Heart right ventricle (tissue), 16 donors: ENCODE data around the gene GPAT3. TPM values are rescaled to one million over a fixed set of nuclear protein-coding genes. Genes with fewer than 3 reads are reported as not detected.

Experiments
- ATAC-seq, 8 donors: fragments of 200-7000 bp; cut with Tn5 transposase; one replicate each; pipeline ENCODE4 v1.9.1; 2020; ENCODE audit warnings: mild to moderate bottlenecking in 8 of 8, moderate library complexity in 8 of 8, moderate number of reproducible peaks in 1 of 8
- DNase-seq, 2 donors: peaks; one replicate each; pipeline ENCODE4 v3.0.0-alpha.2; 2020
- H3K27ac ChIP-seq, 10 donors: fragments of 200-600 bp; sonication (generic) in 2 of 10; one replicate each; pipeline versions ENCODE4 v1.5.0 to v1.8.0; 2020 to 2022; ENCODE audit warnings: mild to moderate bottlenecking in 3 of 10
- H3K27me3 ChIP-seq, 7 donors: fragments of 200-600 bp; one replicate each; pipeline ENCODE4 v1.8.0; 2021 to 2022; ENCODE audit warnings: mild to moderate bottlenecking in 2 of 7
- H3K36me3 ChIP-seq, 9 donors: fragments of 200-600 bp; sonication (generic) in 1 of 9; one replicate each; pipeline versions ENCODE4 v1.5.0 to v1.8.0; 2020 to 2022; ENCODE audit warnings: mild to moderate bottlenecking in 2 of 9
- H3K4me1 ChIP-seq, 9 donors: fragments of 200-600 bp; sonication (generic) in 1 of 9; one replicate each; pipeline versions ENCODE4 v1.5.0 to v1.8.0; 2020 to 2022; ENCODE audit warnings: mild to moderate bottlenecking in 4 of 9
- H3K4me3 ChIP-seq, 10 donors: fragments of 200-600 bp; sonication (generic) in 2 of 10; one replicate each; pipeline versions ENCODE4 v1.5.0 to v1.8.0; 2020 to 2022; ENCODE audit warnings: mild to moderate bottlenecking in 7 of 10, moderate library complexity in 2 of 10
- H3K9me3 ChIP-seq, 11 donors: fragments of 200-600 bp in 10 of 11; sonication (generic) in 2 of 11; one replicate each; pipeline versions ENCODE4 v1.5.0 to v1.8.0; 2013 to 2022; ENCODE audit warnings: mild to moderate bottlenecking in 2 of 11, control low read depth in 1 of 11, moderate library complexity in 1 of 11
- CTCF ChIP-seq, 9 donors: fragments of 200-600 bp; sonication (generic) in 2 of 9; IDR thresholded peaks; one replicate each; pipeline versions ENCODE4 v1.5.0 to v1.8.0; 2021 to 2022; ENCODE audit warnings: antibody characterized with exemption in 9 of 9, mild to moderate bottlenecking in 5 of 9, moderate library complexity in 1 of 9
- WGBS, 2 donors: extraction: QIAGEN DNeasy Blood & Tissue Kit; methylation state at CpG; one replicate each; pipeline ENCODE4 v1.1.7; 2013; ENCODE audit warnings: inconsistent platforms in 1 of 2; 5-methylcytosine and 5-hydroxymethylcytosine counted together
- intact Hi-C, 10 donors: fragments of 100-400 bp; cut with DNase I; formaldehyde crosslinking; loops; one replicate each; pipeline versions ENCODE4 v1.11.1 to v1.14.2; 2022
- polyA plus RNA-seq, 2 donors: library from polyadenylated mRNA; stranded (reverse); fragments of 200-250 nt; gene quantifications; one replicate each; pipeline ENCODE4 v1.2.3, GENCODE V29; 2013
- total RNA-seq, 10 donors: library from RNA; stranded (reverse); fragmentation: NEBNext Ultra II Directional in 3 of 10; extraction: Animal tissue kit (Norgen Biotek cat#: 25700) in 3 of 10; gene quantifications; one replicate each; pipeline versions ENCODE4 v1.2.1 to v1.2.4, GENCODE V29; 2021 to 2023
- donor health status: Arrhythmogenic right ventricular cardiomyopathy.
- donor health status: ischemic (EF 13 %, LVEDD 7.1; RV severe dilation, severe dysfunction).
- donor health status: healthy with polysubstance abuse.
- donor health status: DM: no; HTN: yes; CAD: no.
- donor health status: DM: no; HTN: no; CAD: no.
- donor health status: ischemic (EF 25% LVEDD 6.9; RV normal size, moderate dysfunction).
- donor health status: ischemic (EF 25% LVEDD 5.7; RV mildly dilated, moderate dysfunction).
- donor health status: healthy.
- donor health status: DM: yes; HTN: yes; CAD: no.
- donor health status: Ischemic cardiomyopathy.
- donor health status: ischemic (EF 35%, LVEDD 5.7; RV mildly dilated, moderate dysfunction).
- donor health status: nonischemic (EF 11% LVEDD 7.7; RV severe dilation, severe dysfunction).
- donor health status: DM: yes; HTN: yes; CAD: no.
- donor health status: PGD.
- donor health status: ischemic (EF 29% LVEDD 5.4; RV normal size, mild dysfunction).
- donor health status: nonischemic (EF 23%, LVEDD 6.1; RV moderate dilation, normal function).

GPAT3 gene
- total and polyA plus RNA-seq, 12 donors: 22.2 to 82.6 (median 48.8) TPM

DNA sequence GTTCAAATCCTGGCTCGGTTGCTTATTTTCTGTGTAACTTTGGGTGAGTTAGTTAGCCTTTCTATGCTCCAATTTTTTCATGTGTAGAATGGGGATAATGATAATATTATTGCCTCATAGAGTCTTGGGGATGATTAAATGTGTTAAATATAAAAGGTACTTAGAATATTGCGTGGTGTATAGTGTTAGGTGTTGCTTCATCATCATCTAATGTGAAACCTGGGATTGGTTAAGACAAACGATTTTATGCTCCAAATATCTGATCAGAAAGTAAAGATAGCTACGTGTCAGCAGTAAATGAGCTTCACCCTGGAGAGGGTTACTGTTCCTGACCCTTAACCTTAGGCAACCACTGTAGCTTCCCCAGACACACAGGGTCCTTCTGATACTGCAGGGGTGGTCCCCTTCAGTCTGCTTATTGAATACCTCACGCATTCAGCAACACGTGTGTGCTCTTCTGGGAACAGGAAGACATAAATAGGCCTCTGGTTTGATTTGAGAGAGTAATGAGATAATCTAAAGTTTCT lies 50.1 kb downstream of the GPAT3 start:
- Histone ChIP-seq H3K9me3 (no peaks in the 10 kb centered on the region), H3K36me3 (peaks cover 0 to 31% (median 0%) of the 10 kb centered on the region in 9 donors), H3K4me1 (peaks cover 0 to 38% (median 15%) of the 10 kb centered on the region in 9 donors), H3K27me3 (no peaks in the 10 kb centered on the region), H3K4me3 (no peak overlapping the region), H3K27ac (no peak overlapping the region)
- no peak for TF ChIP-seq CTCF (IDR thresholded peaks at IDR 0.05)
- no peak for DNase-seq
- 53 to 64% methylated on average over 6 of the region's 6 CpGs for WGBS, 2 donors
- intact Hi-C loops: loop anchor here in 1 of 10 donors (5.0 kb wide), 1 partner anchor 49 kb away; the partner anchor contains the start of gene GPAT3
- no peak for ATAC-seq

DNA sequence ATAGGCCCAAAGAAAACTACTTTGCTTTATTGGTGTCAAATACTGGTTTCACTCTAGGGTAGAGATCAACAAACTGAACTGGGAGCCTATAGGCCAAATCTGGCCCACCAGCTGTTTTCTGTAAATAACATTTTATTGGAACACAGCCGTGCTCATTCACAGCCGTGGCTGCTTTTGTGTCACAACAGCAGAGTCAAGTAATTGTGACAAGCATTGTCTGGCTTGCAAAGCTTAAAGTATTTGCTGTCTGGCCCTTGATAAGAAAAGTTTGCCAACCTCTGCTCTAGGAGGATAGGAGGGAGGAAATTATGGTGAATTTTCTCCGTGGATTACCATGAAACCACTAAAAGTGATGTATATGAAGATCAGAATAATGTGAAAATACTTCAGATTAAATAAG lies 53.4 kb downstream of the GPAT3 start:
- Histone ChIP-seq H3K36me3 (peaks cover 0 to 52% (median 0%) of the 10 kb centered on the region in 9 donors), H3K27ac (peak overlapping the region in 1 of 10 donors; percentile 1), H3K27me3 (no peaks in the 10 kb centered on the region), H3K9me3 (no peaks in the 10 kb centered on the region), H3K4me1 (peaks cover 0 to 21% (median 7%) of the 10 kb centered on the region in 9 donors), H3K4me3 (no peak overlapping the region)
- DNase-seq (no peak), ATAC-seq (peak in 1 of 8 donors; percentile 26)
- TF ChIP-seq CTCF (IDR thresholded peaks at IDR 0.05): no peak
- intact Hi-C loops: loop anchor here in 1 of 10 donors (5.0 kb wide), 1 partner anchor 52 kb away; the partner anchor contains the start of gene GPAT3
- WGBS, 2 donors: 31 to 33% methylated on average over 3 of the region's 3 CpGs

DNA sequence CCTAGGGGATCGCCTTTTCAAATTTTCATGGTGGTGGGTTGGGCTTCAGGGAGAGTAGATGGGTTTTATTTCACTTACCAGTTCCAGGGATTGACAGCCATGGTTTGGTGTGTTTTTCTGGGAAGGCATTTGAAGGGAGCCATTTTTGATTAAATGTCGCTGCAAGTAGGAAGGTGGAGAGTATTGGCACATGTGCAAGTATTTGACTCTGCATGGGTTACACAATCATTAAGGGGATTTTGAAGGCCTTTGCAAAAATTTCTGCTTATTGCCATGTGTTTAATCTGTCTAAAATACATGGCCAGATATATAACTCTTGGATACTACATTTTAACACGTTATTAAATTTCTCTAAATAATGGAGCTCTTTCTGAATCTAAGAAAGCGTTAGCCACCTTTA lies 55.1 kb downstream of the GPAT3 start:
- no peak overlapping the region for H3K27ac ChIP-seq
- DNase-seq (no peak), ATAC-seq (no peak)
- H3K4me1 ChIP-seq: peaks cover 0 to 21% (median 7%) of the 10 kb centered on the region in 9 donors
- H3K4me3 ChIP-seq: no peak overlapping the region
- WGBS, 2 donors: 89 to 93% methylated on average over 4 of the region's 4 CpGs
- H3K27me3 ChIP-seq: no peaks in the 10 kb centered on the region
- no peak for TF ChIP-seq CTCF (IDR thresholded peaks at IDR 0.05)
- peaks cover 0 to 70% (median 0%) of the 10 kb centered on the region in 9 donors for H3K36me3 ChIP-seq
- no peaks in the 10 kb centered on the region for H3K9me3 ChIP-seq
- intact Hi-C loops: no loop called here

DNA sequence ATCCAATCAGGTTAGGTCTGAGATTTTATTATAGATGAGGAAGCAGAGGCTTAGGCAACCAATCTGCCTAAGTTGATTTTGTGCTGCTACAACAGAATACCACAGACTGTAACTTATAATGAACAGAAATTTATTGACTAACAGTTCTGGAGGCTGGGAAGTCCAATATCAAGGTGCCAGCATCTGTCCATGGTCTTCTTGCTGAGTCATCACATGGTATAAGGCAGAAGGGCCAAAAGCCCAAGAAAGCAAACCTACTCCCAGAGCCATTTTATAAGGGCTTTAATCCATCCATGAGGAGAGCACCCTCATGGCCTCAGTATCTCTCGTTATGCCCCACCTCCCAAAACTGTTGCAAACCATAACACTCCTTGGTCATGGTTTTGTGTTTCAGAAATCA lies 55.8 kb downstream of the GPAT3 start:
- 93 to 100% methylated on average over 1 of the region's 1 CpG for WGBS, 2 donors
- ATAC-seq (no peak), DNase-seq (no peak)
- Histone ChIP-seq H3K9me3 (no peaks in the 10 kb centered on the region), H3K4me3 (no peak overlapping the region), H3K27ac (no peak overlapping the region), H3K27me3 (no peaks in the 10 kb centered on the region), H3K4me1 (peaks cover 0 to 14% (median 7%) of the 10 kb centered on the region in 9 donors), H3K36me3 (peaks cover 0 to 73% (median 0%) of the 10 kb centered on the region in 9 donors)
- intact Hi-C loops: no loop called here
- TF ChIP-seq CTCF (IDR thresholded peaks at IDR 0.05): no peak
